ENCODE data around the gene SDK2.

Gene SDK2

DNA sequence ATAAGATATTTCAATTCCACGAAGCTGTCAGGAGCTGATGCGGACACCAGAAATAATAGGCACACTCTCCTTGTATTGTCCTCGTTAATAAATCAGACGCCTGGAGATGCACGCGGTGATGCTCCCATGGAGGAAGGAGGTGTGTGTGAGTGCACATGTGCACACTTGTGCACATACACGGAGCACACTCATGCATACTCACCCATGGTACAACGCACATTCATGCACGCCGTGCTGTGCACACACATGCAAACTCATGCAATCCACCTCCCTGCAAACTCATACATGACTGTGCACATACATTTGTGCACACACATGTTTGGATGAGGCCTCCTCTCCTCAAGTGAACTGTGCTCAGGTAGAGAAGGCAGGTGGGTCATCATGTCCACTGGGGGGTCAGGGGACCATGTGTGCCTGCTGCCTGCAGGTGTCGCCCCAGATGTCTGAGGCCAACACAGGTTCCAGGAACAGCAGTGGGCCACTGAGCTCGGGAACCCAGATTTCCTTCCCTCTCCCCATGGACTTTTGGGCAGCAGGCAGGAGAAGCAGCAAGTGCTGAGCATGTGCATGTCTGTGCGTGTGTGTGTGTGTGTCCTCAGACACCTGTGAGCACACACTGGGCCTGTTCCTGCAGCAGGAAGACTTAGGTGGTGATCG, 165.3 kb downstream of the SDK2 start:
- Histone ChIP-seq H3K4me3 (ENCODE audit: low read depth, low read length) (no peak overlapping the region), H3K36me3 (ENCODE audit: control insufficient read depth in 2 of 2, insufficient read depth in 1 of 2, low read length in 2 of 2) (no peaks in the 10 kb centered on the region), H3K4me1 (ENCODE audit: control insufficient read depth, insufficient read depth, low read length) (peaks cover 5% of the 10 kb centered on the region), H3K27ac (ENCODE audit: extremely low read depth, low read depth, low read length) (no peak overlapping the region), H3K9me3 (ENCODE audit: control insufficient read depth, insufficient read depth, low read depth, low read length) (no peaks in the 10 kb centered on the region)
- TF ChIP-seq ZNF623 (tag by site-specific recombination; IDR thresholded peaks at IDR 0.05) (no peak), SCRT2 (tag by site-specific recombination; IDR thresholded peaks at IDR 0.05) (peak; percentile 28; the same call in 1 of the 2 replicates), KLF1 (tag by site-specific recombination; IDR thresholded peaks at IDR 0.05) (no peak), ZNF473 (tag by site-specific recombination; IDR thresholded peaks at IDR 0.05) (no peak), ZNF530 (tag by site-specific recombination; IDR thresholded peaks at IDR 0.05; ENCODE audit: low read depth) (no peak), SP3 (tag by site-specific recombination; IDR thresholded peaks at IDR 0.05) (no peak)
- TF ChIP-seq, protein P1, sequence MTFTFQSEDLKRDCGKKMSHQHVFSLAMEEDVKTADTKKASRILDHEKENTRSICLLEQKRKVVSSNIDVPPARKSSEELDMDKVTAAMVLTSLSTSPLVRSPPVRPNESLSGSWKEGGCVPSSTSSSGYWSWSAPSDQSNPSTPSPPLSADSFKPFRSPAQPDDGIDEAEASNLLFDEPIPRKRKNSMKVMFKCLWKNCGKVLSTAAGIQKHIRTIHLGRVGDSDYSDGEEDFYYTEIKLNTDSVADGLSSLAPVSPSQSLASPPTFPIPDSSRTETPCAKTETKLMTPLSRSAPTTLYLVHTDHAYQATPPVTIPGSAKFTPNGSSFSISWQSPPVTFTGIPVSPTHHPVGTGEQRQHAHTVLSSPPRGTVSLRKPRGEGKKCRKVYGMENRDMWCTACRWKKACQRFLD (tag by site-specific recombination; IDR thresholded peaks at IDR 0.05), result no peak
- TF ChIP-seq, protein P2, sequence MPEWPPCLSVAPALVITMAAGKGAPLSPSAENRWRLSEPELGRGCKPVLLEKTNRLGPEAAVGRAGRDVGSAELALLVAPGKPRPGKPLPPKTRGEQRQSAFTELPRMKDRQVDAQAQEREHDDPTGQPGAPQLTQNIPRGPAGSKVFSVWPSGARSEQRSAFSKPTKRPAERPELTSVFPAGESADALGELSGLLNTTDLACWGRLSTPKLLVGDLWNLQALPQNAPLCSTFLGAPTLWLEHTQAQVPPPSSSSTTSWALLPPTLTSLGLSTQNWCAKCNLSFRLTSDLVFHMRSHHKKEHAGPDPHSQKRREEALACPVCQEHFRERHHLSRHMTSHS (tag by site-specific recombination; IDR thresholded peaks at IDR 0.05), result no peak
- TF ChIP-seq, protein P3, sequence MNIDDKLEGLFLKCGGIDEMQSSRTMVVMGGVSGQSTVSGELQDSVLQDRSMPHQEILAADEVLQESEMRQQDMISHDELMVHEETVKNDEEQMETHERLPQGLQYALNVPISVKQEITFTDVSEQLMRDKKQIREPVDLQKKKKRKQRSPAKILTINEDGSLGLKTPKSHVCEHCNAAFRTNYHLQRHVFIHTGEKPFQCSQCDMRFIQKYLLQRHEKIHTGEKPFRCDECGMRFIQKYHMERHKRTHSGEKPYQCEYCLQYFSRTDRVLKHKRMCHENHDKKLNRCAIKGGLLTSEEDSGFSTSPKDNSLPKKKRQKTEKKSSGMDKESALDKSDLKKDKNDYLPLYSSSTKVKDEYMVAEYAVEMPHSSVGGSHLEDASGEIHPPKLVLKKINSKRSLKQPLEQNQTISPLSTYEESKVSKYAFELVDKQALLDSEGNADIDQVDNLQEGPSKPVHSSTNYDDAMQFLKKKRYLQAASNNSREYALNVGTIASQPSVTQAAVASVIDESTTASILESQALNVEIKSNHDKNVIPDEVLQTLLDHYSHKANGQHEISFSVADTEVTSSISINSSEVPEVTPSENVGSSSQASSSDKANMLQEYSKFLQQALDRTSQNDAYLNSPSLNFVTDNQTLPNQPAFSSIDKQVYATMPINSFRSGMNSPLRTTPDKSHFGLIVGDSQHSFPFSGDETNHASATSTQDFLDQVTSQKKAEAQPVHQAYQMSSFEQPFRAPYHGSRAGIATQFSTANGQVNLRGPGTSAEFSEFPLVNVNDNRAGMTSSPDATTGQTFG (tag by site-specific recombination; IDR thresholded peaks at IDR 0.05; ENCODE audit: borderline replicate concordance), result no peak
- TF ChIP-seq, protein P4, sequence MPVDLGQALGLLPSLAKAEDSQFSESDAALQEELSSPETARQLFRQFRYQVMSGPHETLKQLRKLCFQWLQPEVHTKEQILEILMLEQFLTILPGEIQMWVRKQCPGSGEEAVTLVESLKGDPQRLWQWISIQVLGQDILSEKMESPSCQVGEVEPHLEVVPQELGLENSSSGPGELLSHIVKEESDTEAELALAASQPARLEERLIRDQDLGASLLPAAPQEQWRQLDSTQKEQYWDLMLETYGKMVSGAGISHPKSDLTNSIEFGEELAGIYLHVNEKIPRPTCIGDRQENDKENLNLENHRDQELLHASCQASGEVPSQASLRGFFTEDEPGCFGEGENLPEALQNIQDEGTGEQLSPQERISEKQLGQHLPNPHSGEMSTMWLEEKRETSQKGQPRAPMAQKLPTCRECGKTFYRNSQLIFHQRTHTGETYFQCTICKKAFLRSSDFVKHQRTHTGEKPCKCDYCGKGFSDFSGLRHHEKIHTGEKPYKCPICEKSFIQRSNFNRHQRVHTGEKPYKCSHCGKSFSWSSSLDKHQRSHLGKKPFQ (tag by site-specific recombination; IDR thresholded peaks at IDR 0.05), result no peak
- TF ChIP-seq, protein P5, sequence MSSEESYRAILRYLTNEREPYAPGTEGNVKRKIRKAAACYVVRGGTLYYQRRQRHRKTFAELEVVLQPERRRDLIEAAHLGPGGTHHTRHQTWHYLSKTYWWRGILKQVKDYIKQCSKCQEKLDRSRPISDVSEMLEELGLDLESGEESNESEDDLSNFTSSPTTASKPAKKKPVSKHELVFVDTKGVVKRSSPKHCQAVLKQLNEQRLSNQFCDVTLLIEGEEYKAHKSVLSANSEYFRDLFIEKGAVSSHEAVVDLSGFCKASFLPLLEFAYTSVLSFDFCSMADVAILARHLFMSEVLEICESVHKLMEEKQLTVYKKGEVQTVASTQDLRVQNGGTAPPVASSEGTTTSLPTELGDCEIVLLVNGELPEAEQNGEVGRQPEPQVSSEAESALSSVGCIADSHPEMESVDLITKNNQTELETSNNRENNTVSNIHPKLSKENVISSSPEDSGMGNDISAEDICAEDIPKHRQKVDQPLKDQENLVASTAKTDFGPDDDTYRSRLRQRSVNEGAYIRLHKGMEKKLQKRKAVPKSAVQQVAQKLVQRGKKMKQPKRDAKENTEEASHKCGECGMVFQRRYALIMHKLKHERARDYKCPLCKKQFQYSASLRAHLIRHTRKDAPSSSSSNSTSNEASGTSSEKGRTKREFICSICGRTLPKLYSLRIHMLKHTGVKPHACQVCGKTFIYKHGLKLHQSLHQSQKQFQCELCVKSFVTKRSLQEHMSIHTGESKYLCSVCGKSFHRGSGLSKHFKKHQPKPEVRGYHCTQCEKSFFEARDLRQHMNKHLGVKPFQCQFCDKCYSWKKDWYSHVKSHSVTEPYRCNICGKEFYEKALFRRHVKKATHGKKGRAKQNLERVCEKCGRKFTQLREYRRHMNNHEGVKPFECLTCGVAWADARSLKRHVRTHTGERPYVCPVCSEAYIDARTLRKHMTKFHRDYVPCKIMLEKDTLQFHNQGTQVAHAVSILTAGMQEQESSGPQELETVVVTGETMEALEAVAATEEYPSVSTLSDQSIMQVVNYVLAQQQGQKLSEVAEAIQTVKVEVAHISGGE (tag by site-specific recombination; conservative IDR thresholded peaks at IDR 0.05; ENCODE audit: low read depth), result no peak
- TF ChIP-seq, protein P6, sequence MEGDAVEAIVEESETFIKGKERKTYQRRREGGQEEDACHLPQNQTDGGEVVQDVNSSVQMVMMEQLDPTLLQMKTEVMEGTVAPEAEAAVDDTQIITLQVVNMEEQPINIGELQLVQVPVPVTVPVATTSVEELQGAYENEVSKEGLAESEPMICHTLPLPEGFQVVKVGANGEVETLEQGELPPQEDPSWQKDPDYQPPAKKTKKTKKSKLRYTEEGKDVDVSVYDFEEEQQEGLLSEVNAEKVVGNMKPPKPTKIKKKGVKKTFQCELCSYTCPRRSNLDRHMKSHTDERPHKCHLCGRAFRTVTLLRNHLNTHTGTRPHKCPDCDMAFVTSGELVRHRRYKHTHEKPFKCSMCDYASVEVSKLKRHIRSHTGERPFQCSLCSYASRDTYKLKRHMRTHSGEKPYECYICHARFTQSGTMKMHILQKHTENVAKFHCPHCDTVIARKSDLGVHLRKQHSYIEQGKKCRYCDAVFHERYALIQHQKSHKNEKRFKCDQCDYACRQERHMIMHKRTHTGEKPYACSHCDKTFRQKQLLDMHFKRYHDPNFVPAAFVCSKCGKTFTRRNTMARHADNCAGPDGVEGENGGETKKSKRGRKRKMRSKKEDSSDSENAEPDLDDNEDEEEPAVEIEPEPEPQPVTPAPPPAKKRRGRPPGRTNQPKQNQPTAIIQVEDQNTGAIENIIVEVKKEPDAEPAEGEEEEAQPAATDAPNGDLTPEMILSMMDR (tag by site-specific recombination; IDR thresholded peaks at IDR 0.05), result 0 out of 2 replicates have a peak, but pooled peaks have one; percentile 23
- CTCF ChIA-PET, result interaction anchor here (0.6 kb wide), 1 partner anchor 28 kb away, joined by 3 read pairs; no protein-coding TSS in a partner anchor
- POLR2A ChIA-PET, result no interaction called here
